Heart left ventricle (tissue), 13 donors: Measurements from ENCODE around the gene ROPN1L.

Source experiments
- CTCF ChIP-seq, 12 donors: fragments of 200-600 bp; sonication (generic) in 4 of 12; IDR thresholded peaks; one replicate each; pipeline versions ENCODE4 v1.5.0 to v1.8.0; 2018 to 2022; ENCODE audit warnings: antibody characterized with exemption in 12 of 12, mild to moderate bottlenecking in 5 of 12
- POLR2A ChIP-seq, 2 donors: fragments of 450-650 bp; IDR thresholded peaks; one replicate each; pipeline ENCODE4 v1.6.1; 2017; ENCODE audit warnings: antibody characterized with exemption in 2 of 2, mild to moderate bottlenecking in 2 of 2, moderate library complexity in 2 of 2
- donor health status: ischemic (EF 13 %, LVEDD 7.1; RV severe dilation, severe dysfunction).
- donor health status: DM: no; HTN: yes; CAD: no.
- donor health status: DM: no; HTN: no; CAD: no.
- donor health status: ischemic (EF 25% LVEDD 6.9; RV normal size, moderate dysfunction).
- donor health status: ischemic (EF 25% LVEDD 5.7; RV mildly dilated, moderate dysfunction).
- donor health status: ischemic (EF 35%, LVEDD 5.7; RV mildly dilated, moderate dysfunction).
- donor health status: nonischemic (EF 11% LVEDD 7.7; RV severe dilation, severe dysfunction).
- donor health status: DM: yes; HTN: yes; CAD: no.
- donor health status: PGD.
- donor health status: ischemic (EF 29% LVEDD 5.4; RV normal size, mild dysfunction).
- donor health status: nonischemic (EF 23%, LVEDD 6.1; RV moderate dilation, normal function).

GRCh38 chr5:10475931-10476676, 34.4 kb downstream of the ROPN1L start:
- no peak for TF ChIP-seq CTCF (IDR thresholded peaks at IDR 0.05)
- no peak for TF ChIP-seq POLR2A (IDR thresholded peaks at IDR 0.05)
